IPS-15b (cell line): ENCODE measurements around the gene GPHA2.

Experiments
- H3K27me3 ChIP-seq: one replicate; pipeline ENCODE4 v1.6.1; 2013; ENCODE audit warnings: low read length; ENCODE audit not compliant: control insufficient read depth, insufficient read depth
- H3K36me3 ChIP-seq: one replicate; pipeline ENCODE4 v1.6.1; 2013; ENCODE audit warnings: low read length; ENCODE audit not compliant: control insufficient read depth, insufficient read depth
- H3K4me1 ChIP-seq: one replicate; pipeline ENCODE4 v1.6.1; 2013; ENCODE audit warnings: mild to moderate bottlenecking, low read length; ENCODE audit not compliant: control insufficient read depth, insufficient read depth
- H3K4me3 ChIP-seq: one replicate; pipeline ENCODE4 v1.5.1; 2013; ENCODE audit warnings: low read depth, low read length
- H3K9ac ChIP-seq: one replicate; pipeline ENCODE4 v1.6.1; 2013; ENCODE audit warnings: low read depth, mild to moderate bottlenecking, low read length
- H3K9me3 ChIP-seq: one replicate; pipeline ENCODE4 v1.6.1; 2013; ENCODE audit warnings: mild to moderate bottlenecking, low read length; ENCODE audit not compliant: control insufficient read depth, insufficient read depth

The GPHA2 gene

DNA sequence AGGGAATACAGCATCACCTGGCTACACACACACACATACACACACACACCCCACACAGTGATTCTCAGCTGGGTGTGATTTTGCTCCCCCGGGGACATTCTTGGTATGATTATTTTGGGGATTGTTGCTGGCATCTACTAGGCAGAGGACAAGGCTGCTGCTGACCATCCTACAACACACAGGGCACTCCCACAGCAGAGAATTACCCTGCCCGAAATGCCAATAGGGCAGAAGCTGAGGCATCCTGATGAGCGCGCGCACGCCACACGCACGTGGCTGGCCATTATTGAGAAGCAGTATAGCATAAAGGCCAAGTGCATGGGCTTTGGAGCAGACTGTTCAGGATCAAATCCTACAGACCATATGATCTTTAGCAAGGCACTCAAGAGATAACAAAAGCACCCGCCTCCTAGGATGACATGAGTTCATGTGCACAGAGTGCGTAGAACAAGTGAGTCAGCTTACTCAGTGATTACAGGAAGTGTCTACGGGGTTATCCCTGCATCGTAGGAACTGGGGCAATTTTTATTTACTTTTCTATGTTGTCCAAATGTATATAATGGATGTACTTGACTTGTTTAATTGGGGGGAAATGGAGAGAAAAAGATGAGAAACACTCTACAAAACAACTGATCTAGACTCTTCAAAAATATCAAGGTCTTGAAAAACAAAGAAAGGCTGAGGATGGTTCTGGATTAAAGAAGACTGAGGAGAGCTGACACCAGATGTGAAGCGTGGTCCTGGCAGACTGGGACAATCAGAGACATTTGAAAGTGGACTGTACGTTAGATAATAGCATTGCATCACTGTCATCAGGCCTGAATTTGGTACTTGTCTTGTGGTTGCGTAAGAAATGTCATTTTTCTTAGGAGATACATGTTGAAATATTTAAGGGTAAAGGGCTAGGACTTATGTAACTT lies 50.1 kb downstream of the GPHA2 start:
- Histone ChIP-seq H3K27me3 (no peaks in the 10 kb centered on the region), H3K36me3 (no peaks in the 10 kb centered on the region), H3K9me3 (no peaks in the 10 kb centered on the region), H3K4me1 (peaks cover 5% of the 10 kb centered on the region), H3K9ac (no peak overlapping the region), H3K4me3 (no peak overlapping the region)
